Suprapubic skin (tissue), 4 donors: ENCODE results near the gene SNX15.

Experiments
- POLR2A ChIP-seq, 2 donors: fragments of 450-650 bp; IDR thresholded peaks; one replicate each; pipeline ENCODE4 v1.6.1; 2017; ENCODE audit warnings: antibody characterized with exemption in 2 of 2, mild to moderate bottlenecking in 2 of 2, moderate library complexity in 2 of 2
- POLR2AphosphoS5 ChIP-seq, 3 donors: sonication (generic); formaldehyde crosslinking; IDR thresholded peaks; one replicate each; pipeline ENCODE4 v1.6.1; 2017; ENCODE audit warnings: antibody characterized with exemption in 3 of 3

GRCh38 chr11:65036931-65037330 is 9.7 kb downstream of the SNX15 start:
- no peak for TF ChIP-seq POLR2A (IDR thresholded peaks at IDR 0.05)
- no peak for TF ChIP-seq POLR2AphosphoS5 (IDR thresholded peaks at IDR 0.05)
